ENCODE results near the gene MOB3B.

MOB3B gene

DNA sequence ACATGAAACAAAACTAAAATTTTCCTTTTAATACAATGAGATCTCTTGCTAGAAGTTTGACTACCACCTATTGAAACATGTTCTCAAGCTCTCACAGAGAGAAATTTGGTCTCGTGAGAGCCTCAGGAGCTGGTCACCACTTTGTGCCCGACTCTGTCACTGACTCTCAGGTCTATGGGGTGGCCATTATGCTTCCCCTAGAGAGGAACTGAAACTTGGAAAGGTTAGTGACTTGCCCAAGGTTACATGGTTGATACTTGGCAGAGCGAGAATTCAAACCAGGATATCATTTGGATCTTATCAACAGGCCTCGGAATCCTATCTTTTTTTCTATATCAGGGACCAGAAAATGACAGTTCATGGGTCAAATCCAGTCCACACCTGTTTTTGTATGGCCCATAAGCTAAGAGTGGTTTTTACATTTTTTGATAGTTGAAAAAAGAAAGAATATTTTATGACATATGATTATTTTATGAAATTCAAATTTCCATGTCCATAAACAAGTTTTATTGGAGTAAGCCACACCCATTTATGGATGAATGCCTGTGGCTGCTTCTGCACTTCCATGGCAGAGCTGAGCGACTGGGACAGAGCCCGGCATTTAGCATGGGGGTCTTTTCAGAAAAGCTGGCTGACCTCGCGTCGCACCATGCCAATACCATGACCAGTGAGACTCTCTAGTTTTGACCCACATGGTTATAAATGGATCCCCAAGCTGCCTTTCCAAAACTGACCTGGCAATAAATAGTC, 187.9 kb downstream of the MOB3B start:
- FAIRE-seq, result no peak
- no peak for DNase-seq (ENCODE audit: low spot score)

DNA sequence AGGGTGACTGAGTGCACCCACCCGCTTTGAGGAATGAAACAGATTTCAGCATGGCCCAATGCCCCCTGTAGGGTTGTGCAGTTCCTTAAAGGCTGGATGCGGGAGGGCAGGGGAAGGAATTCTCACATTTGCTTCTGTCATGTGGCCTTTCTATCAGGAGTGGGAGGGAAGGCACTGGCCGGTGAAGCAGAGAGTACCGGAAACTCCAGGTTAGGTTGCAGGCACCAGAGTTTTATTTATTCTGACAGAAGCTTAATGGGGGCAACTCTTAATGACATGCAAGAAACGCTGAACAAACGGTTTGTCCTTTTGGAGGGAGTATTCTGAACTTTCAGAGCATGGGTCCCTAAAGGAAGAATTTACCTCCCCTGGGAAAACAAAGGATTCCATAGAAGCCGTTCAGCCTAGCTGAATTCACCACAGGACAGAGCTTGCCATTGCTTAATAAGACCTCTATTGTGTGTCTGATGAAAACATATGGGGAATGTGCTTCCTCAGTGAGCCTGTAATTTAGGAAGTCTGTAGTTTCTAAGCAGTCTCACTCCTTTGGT, 188.6 kb downstream of the MOB3B start:
- DNase-seq (ENCODE audit: low spot score) (no peak), FAIRE-seq (no peak)

DNA sequence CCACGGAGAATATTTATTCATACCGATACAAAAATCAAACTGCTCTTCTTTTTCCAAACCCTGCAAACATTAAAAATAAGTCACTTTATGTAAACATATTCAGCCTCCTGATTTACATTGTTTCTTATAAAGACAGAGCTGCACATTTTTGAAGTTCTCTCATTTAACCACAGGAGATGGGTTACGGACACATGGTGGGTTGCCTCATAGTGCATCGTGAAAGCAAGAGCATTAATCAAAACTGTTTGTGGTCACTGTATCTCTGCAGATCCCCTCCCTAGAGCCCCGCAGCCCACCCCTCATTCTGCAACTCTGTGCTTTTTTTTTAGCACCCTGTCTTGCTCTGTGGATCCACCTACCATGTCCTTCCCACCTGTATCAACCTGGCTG, 189.3 kb downstream of the MOB3B start:
- no peak for DNase-seq (ENCODE audit: low spot score)
- FAIRE-seq, result peak; percentile 35

DNA sequence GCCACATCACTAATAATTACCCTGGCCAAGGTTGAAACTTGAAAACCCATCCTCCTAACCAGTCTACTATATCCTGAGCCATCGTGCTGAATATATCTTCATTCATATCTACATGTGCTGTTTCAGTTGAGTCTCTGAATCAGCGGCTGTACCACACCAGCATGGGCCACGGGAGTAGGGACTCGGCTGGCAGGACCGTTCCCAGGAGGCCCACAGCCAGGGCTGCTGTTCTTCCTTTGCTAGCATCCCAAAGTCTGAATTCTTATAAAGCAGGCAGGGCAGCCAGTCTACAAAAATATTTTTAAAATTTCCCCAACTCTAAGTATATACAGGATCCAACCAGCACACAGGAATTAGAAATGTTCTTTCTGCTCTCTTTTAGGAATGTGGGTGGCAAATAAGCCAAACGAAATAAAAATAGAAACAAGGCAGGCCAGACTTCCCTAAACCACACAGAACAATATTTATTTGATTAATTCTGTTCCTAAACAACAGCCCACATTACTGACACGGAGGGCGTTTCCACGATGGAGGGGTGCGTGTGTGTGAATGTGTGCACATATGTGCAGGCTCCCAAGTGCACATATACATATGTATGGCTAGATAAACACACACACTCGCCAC, 189.8 kb downstream of the MOB3B start:
- peak; percentile 40 for FAIRE-seq
- no peak for DNase-seq (ENCODE audit: low spot score)

DNA sequence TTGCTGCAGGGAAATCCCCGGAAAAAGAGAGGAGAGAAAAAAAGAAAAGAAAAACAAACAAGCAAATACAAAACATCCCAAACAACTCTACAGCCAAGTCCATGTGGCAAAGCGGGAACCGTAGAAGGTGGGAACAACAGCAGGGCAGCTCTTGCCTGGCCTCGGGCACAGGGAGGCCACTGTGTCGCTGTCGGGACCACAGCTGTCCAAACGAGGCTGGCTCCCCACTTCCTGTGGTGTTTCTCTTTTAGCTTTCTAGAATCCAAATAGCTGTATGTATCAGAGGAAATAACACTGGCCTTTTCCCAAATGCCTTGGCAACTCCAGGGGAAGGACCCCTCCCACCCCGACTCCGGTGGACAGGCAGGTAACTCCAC, 191.1 kb downstream of the MOB3B start:
- DNase-seq (ENCODE audit: low spot score) (no peak), FAIRE-seq (no peak)

DNA sequence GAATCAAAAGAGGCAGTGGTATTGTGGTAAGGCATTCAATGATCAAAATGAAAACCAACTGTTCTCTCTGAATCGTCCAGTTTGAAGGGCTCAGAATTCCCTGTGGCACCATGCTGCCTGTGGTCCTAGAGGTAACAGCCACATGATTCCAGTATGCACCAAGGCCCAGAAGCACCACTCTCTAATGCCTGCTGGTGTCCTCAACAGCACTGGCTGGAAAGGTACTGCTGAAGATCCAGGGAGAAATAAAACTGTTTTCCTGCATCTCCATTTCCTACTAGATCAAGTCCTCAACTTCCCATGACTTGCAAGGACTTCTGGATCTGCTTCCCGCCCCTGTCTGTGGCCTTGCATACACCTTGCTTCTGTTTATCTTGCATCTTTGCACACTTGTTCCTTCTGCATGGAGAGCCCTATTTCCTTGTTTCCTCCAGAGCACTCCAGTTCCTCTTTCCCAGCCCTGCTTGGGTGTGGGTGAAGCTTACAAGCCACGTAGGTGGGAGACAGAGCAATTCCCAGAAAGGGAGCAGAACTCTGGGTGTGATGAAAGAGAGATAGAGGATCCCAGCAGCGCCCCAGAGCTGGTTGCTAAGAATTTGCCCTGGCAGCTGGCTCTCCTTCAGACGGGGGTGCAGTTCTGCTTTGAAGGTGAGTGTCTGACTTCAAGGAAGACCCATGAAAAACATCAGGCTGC, 191.6 kb downstream of the MOB3B start:
- peak; percentile 69 for FAIRE-seq
- DNase-seq (ENCODE audit: low spot score), result no peak

DNA sequence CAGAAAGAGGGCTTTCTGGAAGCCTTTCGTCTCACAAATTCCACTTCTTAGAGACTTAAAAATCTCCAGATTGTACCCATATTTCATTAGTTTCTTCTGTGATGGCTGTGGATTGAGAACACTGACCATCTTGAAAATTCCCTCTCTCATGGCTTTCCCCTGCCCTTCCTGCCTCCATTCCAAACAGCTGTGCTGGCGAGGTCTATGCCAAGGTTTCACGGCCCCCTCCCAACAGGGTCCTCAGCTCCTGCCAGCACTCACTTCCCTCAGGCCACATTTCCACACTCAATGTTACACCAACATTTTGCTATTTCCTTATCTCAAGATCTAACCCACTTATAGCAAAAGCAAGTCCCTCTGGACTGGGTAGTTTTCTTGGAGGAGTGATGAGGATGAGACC, 192.4 kb downstream of the MOB3B start:
- FAIRE-seq (no peak), DNase-seq (ENCODE audit: low spot score) (no peak)

DNA sequence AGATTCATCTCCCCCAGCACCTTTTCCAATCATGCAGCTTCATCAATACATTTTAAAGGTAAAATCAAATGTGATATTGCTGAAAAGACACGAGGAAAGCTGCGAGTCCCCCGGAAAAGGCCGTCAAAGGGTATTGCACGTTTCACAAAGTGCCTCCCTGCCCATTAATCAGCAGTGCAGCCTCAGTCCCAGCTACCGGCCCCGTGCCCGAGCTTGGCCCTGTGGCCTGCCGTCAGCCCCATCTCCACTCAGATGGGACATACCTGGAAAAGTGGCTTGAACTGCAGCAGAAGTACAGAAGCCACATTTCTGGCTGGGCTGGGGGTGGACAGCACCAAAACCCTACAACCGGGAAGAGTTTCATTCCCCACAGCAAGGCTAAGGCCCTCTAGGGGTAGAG, 192.8 kb downstream of the MOB3B start:
- DNase-seq (ENCODE audit: low spot score) (no peak), FAIRE-seq (no peak)

DNA sequence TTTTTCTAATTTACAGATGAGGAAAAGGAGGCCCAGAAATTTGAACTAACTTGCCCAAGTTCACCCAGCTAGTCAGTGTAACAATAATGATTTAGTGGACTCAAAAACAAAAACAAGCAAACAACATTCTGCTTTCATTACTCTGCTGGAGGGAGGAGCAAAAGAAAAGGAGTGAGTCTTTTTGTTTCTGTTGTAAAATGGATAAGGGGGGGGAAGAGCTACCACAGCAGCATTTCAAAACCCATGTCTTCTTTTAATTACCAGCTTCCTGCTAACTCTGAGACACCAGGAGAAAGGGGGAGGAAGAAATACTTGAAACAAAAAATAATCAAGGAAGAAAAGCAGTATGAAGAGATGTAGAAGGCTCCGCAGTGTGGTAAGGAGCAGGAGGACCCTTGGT, 193.5 kb downstream of the MOB3B start:
- DNase-seq (ENCODE audit: low spot score), result no peak
- no peak for FAIRE-seq

DNA sequence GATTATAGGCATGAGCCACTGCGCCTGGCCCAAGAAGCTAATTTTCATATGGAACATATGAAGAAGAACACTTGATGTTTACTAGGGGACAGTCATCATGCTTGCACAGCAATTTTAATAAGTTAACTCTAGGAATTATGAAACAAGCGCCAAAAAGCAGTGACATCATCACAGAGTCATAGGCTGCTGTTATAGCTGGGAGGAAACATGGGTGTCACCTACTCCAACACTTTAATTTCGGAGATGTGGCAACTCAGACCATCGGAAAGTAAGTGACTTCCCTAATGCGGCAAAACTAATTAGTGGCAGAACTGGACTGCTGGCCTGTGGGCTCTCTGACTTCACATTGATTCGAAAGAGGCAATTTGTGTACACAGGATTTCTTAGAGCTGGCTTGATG, 194.5 kb downstream of the MOB3B start:
- FAIRE-seq (peak; percentile 5), DNase-seq (ENCODE audit: low spot score) (no peak)

DNA sequence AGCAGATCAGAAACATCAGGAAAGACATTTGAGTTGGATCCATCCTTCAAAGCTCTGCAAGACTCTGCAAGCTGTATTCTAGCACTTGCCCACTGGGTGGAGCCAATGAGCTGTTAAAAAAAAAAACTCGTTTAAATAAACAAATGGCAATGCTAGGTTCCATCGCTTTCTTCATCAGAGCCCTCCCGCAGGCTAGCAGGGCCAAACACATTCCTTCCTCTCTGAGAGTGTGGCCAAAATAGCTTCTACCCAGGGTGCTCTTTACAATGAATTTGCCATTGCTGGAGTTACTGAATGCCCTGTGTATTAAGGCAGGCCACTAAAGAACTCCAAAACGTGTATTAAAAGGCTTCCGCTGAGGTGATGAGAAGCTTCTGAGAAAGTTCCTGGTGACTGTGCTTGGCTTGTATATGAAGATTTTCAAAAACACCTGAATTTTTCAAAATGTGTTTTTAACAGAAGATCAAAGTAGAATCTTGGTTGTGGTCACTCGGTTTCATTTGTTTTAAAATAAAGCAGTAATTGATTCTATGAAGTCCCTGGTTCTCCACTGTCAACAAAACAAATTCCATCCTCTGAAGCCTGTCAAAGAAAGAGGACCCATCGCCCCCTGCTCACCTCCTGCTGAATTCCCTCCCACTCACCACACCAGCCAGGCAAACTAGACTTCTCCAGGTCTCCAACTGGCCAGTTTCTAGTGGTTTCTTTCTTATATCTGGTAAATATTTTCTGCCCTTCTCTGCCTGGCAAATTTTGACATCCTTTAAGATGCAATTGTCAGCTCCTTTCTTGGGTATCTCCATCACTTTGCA, 196.2 kb downstream of the MOB3B start:
- DNase-seq (ENCODE audit: low spot score) (peak; percentile 88), FAIRE-seq (peak; percentile 17)

DNA sequence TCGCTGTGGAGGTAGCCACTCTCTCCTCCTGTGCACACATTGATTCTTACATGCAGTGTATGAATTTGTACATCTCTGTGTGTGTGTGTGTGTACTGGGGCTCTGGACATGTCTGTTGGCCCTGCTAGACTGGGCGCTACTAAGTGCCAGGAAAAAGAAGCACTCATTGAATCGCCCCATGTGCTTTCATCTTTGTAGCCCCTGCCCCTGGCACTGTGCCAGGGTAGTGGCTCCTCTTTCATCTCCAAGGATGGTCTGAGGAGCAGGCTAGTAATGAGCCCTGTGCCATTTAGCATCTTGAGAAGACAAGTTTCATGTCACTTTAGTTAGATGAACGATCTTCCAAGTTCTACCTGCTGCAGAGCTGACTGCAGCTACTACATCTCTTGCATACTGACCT, 198.2 kb downstream of the MOB3B start:
- DNase-seq (ENCODE audit: low spot score) (no peak), FAIRE-seq (peak; percentile 52)

DNA sequence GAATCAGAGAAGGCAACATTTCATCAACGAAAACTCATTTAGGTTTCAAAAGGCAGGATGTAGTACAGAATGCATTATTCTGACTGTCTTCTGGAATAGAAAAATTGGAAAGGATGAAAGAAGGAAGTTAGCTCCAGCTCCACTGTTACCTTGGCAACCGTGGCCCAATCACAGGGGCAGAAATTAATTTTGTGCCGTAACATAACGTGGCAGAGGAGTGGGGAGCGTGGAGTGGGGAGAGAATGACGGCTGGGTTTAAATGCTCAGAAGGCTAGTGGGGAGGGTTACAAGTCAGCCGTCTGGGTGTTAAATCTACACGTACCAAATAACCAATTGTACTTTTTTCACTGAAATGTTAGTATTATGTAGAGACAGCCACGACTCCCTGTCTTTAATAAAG, 200.3 kb downstream of the MOB3B start:
- FAIRE-seq (no peak), DNase-seq (ENCODE audit: low spot score) (no peak)

DNA sequence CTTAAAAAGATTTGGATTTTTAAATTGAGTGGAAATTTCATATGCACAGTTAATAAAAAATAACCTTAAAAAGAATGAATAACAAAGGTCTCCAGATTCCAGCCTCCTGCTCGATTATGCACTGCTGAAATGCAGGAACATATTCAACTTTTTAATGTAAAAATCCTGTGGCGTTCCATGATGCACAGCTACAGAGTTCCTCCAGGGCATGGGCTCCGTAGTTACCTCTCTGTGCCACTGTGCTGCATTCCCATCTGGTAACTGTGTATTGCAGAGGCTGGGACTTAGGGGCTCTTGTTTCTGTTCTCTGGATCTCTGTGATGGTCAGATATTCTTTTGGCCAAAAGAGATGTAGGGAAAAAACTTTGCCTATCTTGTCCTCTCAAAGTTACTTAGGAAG, 201.1 kb downstream of the MOB3B start:
- no peak for FAIRE-seq

DNA sequence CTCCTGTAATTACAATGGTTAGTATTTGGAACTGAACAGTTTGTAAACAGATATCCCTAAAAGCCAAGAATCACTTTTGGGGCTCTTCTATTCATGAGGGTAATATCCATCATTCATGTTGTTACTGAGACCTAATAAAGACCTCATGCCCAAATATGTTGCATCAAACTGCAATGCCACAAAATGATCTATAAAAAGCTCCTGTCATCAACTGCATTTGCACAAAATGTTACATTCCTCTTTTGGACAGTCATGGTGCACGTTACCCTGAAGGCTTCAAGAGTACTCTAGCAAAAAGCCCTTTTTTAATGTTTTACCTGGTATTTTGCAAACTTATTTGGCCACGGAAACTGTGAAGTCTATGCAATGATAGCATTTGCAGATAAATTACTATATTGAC, 218.4 kb downstream of the MOB3B start:
- DNase-seq (ENCODE audit: low spot score) (no peak), FAIRE-seq (no peak)

More for the DNA sequence above, 201.1 kb downstream of the MOB3B start:
- DNase-seq (ENCODE audit: low spot score), result no peak

DNA sequence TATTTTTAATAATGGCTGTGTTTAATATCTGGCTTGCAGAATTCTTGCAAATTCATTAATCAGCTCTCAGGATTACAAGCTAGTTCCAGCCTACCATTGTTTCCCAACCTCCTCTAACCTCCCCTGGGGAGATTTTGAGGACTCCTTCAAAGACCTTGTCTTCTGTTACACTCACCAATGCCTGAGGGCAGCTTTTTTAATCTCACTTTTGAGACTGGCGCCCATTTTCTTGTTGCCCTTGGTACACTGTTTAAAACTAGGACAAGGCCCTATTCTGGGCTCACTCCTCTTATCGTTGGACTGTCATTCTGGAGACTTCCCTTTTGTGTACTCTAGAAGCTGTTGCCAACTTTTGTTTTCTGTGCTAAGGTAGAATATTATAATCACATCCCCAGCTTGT, 219.0 kb downstream of the MOB3B start:
- DNase-seq (ENCODE audit: low spot score), result no peak
- no peak for FAIRE-seq

DNA sequence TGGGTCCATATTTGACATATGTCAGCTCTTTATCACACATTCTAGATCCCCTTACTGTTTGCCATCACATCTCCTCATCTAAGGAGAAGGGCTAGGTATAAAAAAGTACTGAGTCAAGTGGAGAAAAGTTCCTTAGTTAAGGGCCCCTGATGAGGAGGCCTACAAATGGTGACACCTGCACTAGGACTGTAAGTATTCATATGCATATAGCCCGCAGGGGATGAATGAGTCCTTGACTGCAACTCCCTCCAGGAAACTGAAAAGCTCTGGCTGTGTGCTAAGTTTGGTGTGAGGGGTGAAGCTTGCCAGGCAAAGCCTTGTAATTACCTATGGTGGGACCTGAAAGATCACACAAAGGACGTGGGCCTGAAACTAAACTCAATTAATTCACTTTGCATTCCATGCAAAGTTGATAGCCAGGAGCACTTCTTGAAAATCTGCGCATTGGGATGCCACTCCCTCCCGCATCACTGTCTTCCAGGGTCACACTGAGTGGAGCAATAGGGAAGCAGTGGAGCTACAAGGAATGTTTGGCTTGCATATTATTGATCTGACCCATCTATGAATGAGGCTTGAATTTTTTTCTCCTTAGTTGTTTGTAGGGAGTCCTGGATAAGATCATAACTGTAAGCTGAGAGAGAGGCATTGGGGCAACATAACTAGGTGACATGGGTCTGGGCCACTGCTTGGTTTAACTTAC, 220.8 kb downstream of the MOB3B start:
- FAIRE-seq (peak; percentile 35), DNase-seq (ENCODE audit: low spot score) (no peak)

DNA sequence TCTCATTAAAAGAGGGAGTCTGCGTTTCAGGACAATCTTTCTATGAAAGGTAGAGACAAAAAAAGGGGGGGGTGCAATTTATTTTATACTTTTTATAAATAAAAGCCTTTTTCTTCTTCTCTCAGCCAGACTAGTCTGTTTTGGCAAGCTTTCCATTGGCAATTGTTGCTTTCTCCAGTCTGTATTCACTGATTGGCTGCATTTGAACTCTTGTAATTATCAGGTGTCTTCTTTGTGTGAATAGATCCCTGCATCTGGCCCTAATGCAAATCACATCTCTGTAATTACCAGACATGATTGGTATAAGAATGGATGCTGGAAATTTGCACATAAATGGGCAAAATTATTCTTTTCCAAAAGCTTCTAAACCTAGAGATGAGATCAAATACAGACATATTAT, 225.1 kb downstream of the MOB3B start:
- no peak for DNase-seq (ENCODE audit: low spot score)

DNA sequence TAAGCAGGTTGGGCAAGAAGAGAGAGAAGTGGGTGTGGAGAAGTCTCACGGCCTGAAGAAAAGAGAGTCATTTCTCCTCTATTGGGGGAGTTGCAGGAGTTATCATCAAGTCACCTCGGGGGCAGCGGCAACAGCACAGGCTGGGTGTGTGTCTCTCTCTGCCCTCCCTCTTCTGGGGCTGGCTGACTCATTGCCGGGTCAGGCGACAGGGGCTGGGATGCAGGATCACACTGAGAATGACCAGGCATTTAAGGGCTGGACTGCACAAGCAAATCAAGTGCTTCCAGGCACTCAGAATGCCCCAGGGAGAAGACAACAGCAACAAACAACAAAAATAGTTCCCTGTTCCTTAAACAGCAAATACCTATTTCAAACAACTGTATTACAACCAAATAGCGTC, 226.4 kb downstream of the MOB3B start:
- FAIRE-seq (peak; percentile 80), DNase-seq (ENCODE audit: low spot score) (peak; percentile 82)

More for the DNA sequence above, 225.1 kb downstream of the MOB3B start:
- FAIRE-seq, result no peak

DNA sequence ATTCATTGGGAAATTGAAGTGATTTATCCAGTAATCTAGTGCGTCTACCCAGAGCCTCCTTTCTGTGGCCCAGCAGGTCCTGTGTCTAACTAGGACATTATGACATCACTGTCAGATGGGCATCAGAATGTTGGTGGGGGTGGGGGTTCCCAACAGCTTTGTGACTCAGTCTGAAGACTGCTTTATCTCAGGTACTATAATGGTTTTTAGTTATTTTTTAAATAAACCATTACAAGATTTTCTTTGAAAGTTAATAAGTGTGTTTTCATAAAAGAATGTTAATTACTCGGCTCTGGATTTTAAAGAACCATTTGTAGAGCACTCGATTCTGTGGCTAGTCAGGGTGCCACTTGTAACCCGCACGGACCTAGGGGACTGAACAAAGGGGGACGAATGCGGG, 232.6 kb downstream of the MOB3B start, which contains the start of gene EQTN:
Gene EQTN (minus strand): TSS at position 101 of the 400 bp plus-strand sequence. CDS start 95 bp downstream, at position 6.
- FAIRE-seq, result no peak
- DNase-seq (ENCODE audit: low spot score), result peak; percentile 30

DNA sequence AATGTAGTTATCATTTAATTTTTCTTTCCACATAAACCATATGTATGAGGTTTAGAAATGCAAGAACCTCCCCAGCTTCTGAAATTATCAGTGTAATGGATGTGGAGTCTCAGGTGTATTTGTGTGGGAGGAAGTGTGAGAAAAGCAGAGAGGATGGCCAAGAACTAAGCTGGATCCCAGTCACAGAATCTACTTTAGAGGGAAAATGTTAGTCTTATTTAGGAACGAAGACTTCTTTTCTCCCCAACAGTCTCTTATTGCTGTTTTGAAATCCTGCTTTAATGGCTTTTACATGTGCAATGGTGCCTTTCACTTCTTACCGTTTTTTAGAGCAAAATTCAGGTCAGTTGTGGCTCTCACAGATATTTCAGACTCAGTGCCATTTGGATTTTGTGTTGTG, 235.6 kb downstream of the MOB3B start:
- FAIRE-seq (no peak), DNase-seq (ENCODE audit: low spot score) (no peak)
